Keratinocyte (primary cell): Measurements from ENCODE around the gene GLI3. TPM values are rescaled to one million over a fixed set of nuclear protein-coding genes. Genes with fewer than 3 reads are reported as not detected.

ENCODE experiments used
- DNase-seq: peaks from one replicate; pipeline ENCODE4 v3.0.0-alpha.2; 2011; ENCODE audit warnings: low read depth, missing footprints, low spot score
- FAIRE-seq: peaks from 2 replicates; lab custom pipeline; 2011; peaks lifted over from hg19 to GRCh38; lab: Jason Lieb, UNC
- H2AFZ ChIP-seq: 2 replicates; pipeline ENCODE4 v1.6.0; 2012; ENCODE audit warnings: low read length, control low read depth, inconsistent platforms; ENCODE audit not compliant: control insufficient read depth
- H3K27ac ChIP-seq: 2 replicates; pipeline ENCODE4 v1.5.1; 2011; ENCODE audit warnings: low read length; ENCODE audit not compliant: control insufficient read depth, insufficient read depth
- H3K27me3 ChIP-seq: 3 replicates; pipeline ENCODE4 v1.6.0; 2011; ENCODE audit warnings: low read length; ENCODE audit not compliant: control insufficient read depth, insufficient read depth; ENCODE audit errors: extremely low read depth
- H3K36me3 ChIP-seq, 2 experiments: 2 replicates in 1 of 2; 3 replicates in 1 of 2; pipeline ENCODE4 v1.5.1; 2011; ENCODE audit warnings: low read length in 2 of 2, mild to moderate bottlenecking in 1 of 2; ENCODE audit not compliant: control insufficient read depth in 2 of 2, insufficient read depth in 2 of 2; ENCODE audit errors: extremely low read depth in 1 of 2
- H3K4me1 ChIP-seq: 3 replicates; pipeline ENCODE4 v1.5.1; 2011; ENCODE audit warnings: low read length; ENCODE audit not compliant: control insufficient read depth, insufficient read depth; ENCODE audit errors: extremely low read depth
- H3K4me2 ChIP-seq: 3 replicates; pipeline ENCODE4 v1.6.0; 2011; ENCODE audit warnings: low read depth, low read length; ENCODE audit not compliant: control insufficient read depth, insufficient read depth; ENCODE audit errors: extremely low read depth
- H3K4me3 ChIP-seq, 3 experiments: fragments of 200-600 bp in 1 of 3; sonication (generic) in 1 of 3; 2 replicates in 2 of 3; 3 replicates in 1 of 3; pipeline ENCODE4 v1.5.1; 2011 to 2016; ENCODE audit warnings: low read length in 3 of 3, mild to moderate bottlenecking in 3 of 3, control low read depth in 2 of 3, inconsistent platforms in 1 of 3, low read depth in 1 of 3, mixed read lengths in 1 of 3, mixed run types in 1 of 3, moderate library complexity in 1 of 3; ENCODE audit not compliant: control insufficient read depth in 2 of 3, insufficient read depth in 2 of 3; ENCODE audit errors: extremely low read depth in 1 of 3
- H3K79me2 ChIP-seq: 2 replicates; pipeline ENCODE4 v1.6.0; 2012; ENCODE audit warnings: low read length; ENCODE audit not compliant: control insufficient read depth, insufficient read depth
- H3K9ac ChIP-seq: 3 replicates; pipeline ENCODE4 v1.6.0; 2011; ENCODE audit warnings: low read length; ENCODE audit not compliant: control insufficient read depth, insufficient read depth; ENCODE audit errors: extremely low read depth
- H3K9me1 ChIP-seq: 3 replicates; pipeline ENCODE4 v1.6.0; 2011; ENCODE audit warnings: low read length; ENCODE audit not compliant: control insufficient read depth, insufficient read depth; ENCODE audit errors: extremely low read depth
- H3K9me3 ChIP-seq: 2 replicates; pipeline ENCODE4 v1.5.1; 2012; ENCODE audit warnings: low read depth, low read length; ENCODE audit not compliant: control insufficient read depth
- H4K20me1 ChIP-seq: 3 replicates; pipeline ENCODE4 v1.6.0; 2011; ENCODE audit warnings: low read length; ENCODE audit not compliant: control insufficient read depth, insufficient read depth; ENCODE audit errors: extremely low read depth
- CTCF ChIP-seq, 3 experiments: IDR thresholded peaks in 1 of 3; conservative IDR thresholded peaks in 1 of 3; optimal IDR thresholded peaks in 1 of 3; 2 replicates in 2 of 3; 3 replicates in 1 of 3; pipeline versions ENCODE3 to v1.5.1; 2011; ENCODE audit warnings: low read length in 3 of 3, mild to moderate bottlenecking in 3 of 3, moderate library complexity in 2 of 3, control low read depth in 1 of 3, inconsistent platforms in 1 of 3; ENCODE audit not compliant: insufficient read depth in 2 of 3; ENCODE audit errors: extremely low read depth in 1 of 3
- EZH2 ChIP-seq: IDR thresholded peaks from one replicate; pipeline ENCODE4 v1.6.1; 2012; ENCODE audit warnings: inconsistent platforms, mild to moderate bottlenecking, low read length, moderate library complexity
- dilution Hi-C: fragments of 300-500 bp; cut with MboI; formaldehyde crosslinking; loops from one replicate; pipeline ENCODE4 v1.7.0; 2020; ENCODE audit warnings: low sequenced_read_pairs; ENCODE audit not compliant: extremely low pct_ligation_motif_present
- polyA plus RNA-seq, 5 experiments: library from polyadenylated mRNA; depleted of rRNA in 3 of 5; stranded (reverse) in 3 of 5; stranded (forward) in 1 of 5; unstranded in 1 of 5; fragments of >200 nt; gene quantifications; 1 replicate in 1 of 5; 2 replicates in 3 of 5; 3 replicates in 1 of 5; pipeline versions ENCODE4 v1.2.1 to v1.2.3, GENCODE V29; 2011 to 2012; ENCODE audit warnings: missing spikeins in 2 of 5, low read depth in 1 of 5, low replicate concordance in 1 of 5

Gene GLI3
- polyA plus RNA-seq, 1 donor (not counting 4 experiments of a cell fraction or from before 2014, with no cell fraction given) = 3.6 TPM

DNA sequence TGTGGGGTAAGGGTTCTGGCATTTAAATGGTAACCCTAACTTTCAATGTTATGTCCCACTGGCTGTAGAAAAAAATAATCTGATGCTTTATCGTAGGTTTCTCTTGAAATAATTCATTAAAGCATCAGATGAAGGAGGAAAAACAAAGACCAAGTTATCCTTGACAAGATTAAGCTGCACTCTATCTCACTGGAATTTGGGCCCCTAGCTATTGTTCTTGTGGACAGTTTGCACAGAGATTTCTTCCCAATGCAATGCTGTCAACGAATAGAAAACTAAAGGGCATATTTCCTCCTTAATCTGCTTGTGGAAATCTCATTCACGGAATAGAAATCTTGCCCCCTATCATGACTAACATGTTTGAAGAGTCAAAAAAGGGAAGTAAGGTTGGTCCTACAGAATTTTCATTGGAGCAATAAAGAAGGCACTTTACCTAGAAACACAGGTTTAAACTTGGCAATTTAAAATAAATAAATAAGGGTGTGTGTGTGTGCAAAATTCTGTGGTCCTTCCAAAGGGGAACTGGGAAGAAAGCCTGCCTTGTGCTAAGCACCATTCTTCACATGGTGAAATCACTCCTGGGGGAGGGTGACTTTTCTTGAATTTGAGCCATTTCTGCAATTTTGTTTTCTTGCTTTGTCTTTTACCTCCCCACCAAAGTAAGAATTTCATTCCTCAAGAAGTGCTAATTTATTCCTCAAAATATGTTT is 242.8 kb downstream of the GLI3 start:
- Histone ChIP-seq H3K4me1 (peaks cover 53% of the 10 kb centered on the region), H3K27me3 (no peaks in the 10 kb centered on the region), H3K9me3 (no peaks in the 10 kb centered on the region), H3K79me2 (no peaks in the 10 kb centered on the region), H2AFZ (no peak overlapping the region), H3K9ac (no peak overlapping the region), H3K4me2 (no peak overlapping the region), H3K36me3 (no peaks in the 10 kb centered on the region), H3K27ac (no peak overlapping the region), H4K20me1 (no peaks in the 10 kb centered on the region), H3K9me1 (no peaks in the 10 kb centered on the region), H3K4me3 (no peak overlapping the region)
- no peak for TF ChIP-seq EZH2
- TF ChIP-seq CTCF (optimal IDR thresholded peaks at IDR 0.05 in 1 of 3, IDR thresholded peaks at IDR 0.05 in 1 of 3, conservative IDR thresholded peaks at IDR 0.05 in 1 of 3; ENCODE audit: extremely low read depth in 1 of 3, insufficient read depth in 2 of 3, low read length in 3 of 3) = no peak
- dilution Hi-C loops = no loop called here
- no peak for DNase-seq
- no peak for FAIRE-seq

- FAIRE-seq (peak; percentile 61), DNase-seq (no peak)
- Histone ChIP-seq H3K79me2 (no peaks in the 10 kb centered on the region), H3K4me1 (peaks cover 53% of the 10 kb centered on the region), H3K9ac (no peak overlapping the region), H3K4me3 (no peak overlapping the region), H2AFZ (no peak overlapping the region), H4K20me1 (no peaks in the 10 kb centered on the region), H3K36me3 (no peaks in the 10 kb centered on the region), H3K4me2 (no peak overlapping the region), H3K9me1 (no peaks in the 10 kb centered on the region), H3K9me3 (no peaks in the 10 kb centered on the region), H3K27ac (no peak overlapping the region), H3K27me3 (no peaks in the 10 kb centered on the region)
- TF ChIP-seq CTCF (optimal IDR thresholded peaks at IDR 0.05 in 1 of 3, IDR thresholded peaks at IDR 0.05 in 1 of 3, conservative IDR thresholded peaks at IDR 0.05 in 1 of 3; ENCODE audit: extremely low read depth in 1 of 3, insufficient read depth in 2 of 3, low read length in 3 of 3) (no peak), EZH2 (no peak)
- dilution Hi-C loops = no loop called here
These were observed 243.8 kb downstream of the GLI3 start for GRCh38 chr7:41992881-41993867.
